Activated T-helper 17 cell treated with anti-CD3 and anti-CD28 coated beads, Interleukin-2, amount 50 U/mL, for 72 hours (primary cell): ENCODE data around the gene GATD1. TPM values are rescaled to one million over a fixed set of nuclear protein-coding genes. Genes with fewer than 3 reads are reported as not detected.

Experiments used
- ATAC-seq: fragments of 150-1000 bp; cut with Tn5 transposase; replicated peaks from 2 replicates; pipeline ENCODE4 v1.10.0; 2021; ENCODE audit warnings: mild to moderate bottlenecking, moderate library complexity
- H3K27ac Mint-ChIP-seq: one replicate; pipeline ENCODE4 v1.8.0; 2022; ENCODE audit warnings: mixed read lengths
- H3K27me3 Mint-ChIP-seq: one replicate; pipeline ENCODE4 v1.8.0; 2022; ENCODE audit warnings: mixed read lengths
- H3K36me3 Mint-ChIP-seq: one replicate; pipeline ENCODE4 v1.8.0; 2022; ENCODE audit warnings: low read depth, mild to moderate bottlenecking, mixed read lengths
- H3K4me1 Mint-ChIP-seq: one replicate; pipeline ENCODE4 v1.8.0; 2022; ENCODE audit warnings: mixed read lengths
- H3K4me3 Mint-ChIP-seq: one replicate; pipeline ENCODE4 v1.8.0; 2022; ENCODE audit warnings: mild to moderate bottlenecking, mixed read lengths
- H3K9me3 Mint-ChIP-seq: one replicate; pipeline ENCODE4 v1.8.0; 2022; ENCODE audit warnings: mixed read lengths
- total RNA-seq, 2 donors: library from RNA; stranded (reverse); gene quantifications; one replicate each; pipeline ENCODE4 v1.2.3, GENCODE V29; 2022

GATD1 gene
- total RNA-seq, 2 donors from 2014 or later = 42.3 to 60.9 TPM

GRCh38 chr11:794013-794765, 16.9 kb upstream of the GATD1 start:
- Mint-ChIP-seq H3K9me3 (no peaks in the 10 kb centered on the region), H3K27me3 (no peaks in the 10 kb centered on the region), H3K4me1 (peaks cover 4% of the 10 kb centered on the region), H3K4me3 (peak overlapping the region; percentile 85), H3K27ac (no peak overlapping the region), H3K36me3 (peaks cover 25% of the 10 kb centered on the region)
- ATAC-seq = no peak

DNA sequence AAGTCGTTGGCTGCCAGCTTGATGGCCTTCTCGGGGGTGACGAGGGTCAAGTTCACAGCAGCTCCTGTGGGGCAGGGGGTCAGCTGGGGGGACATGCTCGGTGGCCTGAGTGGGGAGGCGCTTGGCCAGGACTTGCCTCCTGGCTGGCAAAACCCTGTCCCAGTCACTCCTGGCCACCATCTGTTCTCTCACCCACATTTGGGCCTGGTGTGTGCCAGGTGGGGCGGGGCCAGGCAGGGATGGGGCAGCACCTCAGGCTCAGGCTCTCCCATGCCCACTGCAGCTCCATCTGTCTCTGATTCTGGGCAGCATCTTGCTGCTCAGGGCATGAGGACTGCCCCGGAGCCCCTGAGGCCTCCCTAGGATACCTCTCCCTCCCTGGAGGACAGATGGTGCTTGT, 16.3 kb upstream of the GATD1 start:
- H3K9me3 Mint-ChIP-seq = no peaks in the 10 kb centered on the region
- peaks cover 25% of the 10 kb centered on the region for H3K36me3 Mint-ChIP-seq
- peaks cover 4% of the 10 kb centered on the region for H3K4me1 Mint-ChIP-seq
- H3K4me3 Mint-ChIP-seq = peak overlapping the region; percentile 23
- no peak for ATAC-seq
- H3K27ac Mint-ChIP-seq = no peak overlapping the region
- H3K27me3 Mint-ChIP-seq = no peaks in the 10 kb centered on the region

GRCh38 chr11:792873-793272, 15.6 kb upstream of the GATD1 start:
- no peak overlapping the region for H3K27ac Mint-ChIP-seq
- no peaks in the 10 kb centered on the region for H3K27me3 Mint-ChIP-seq
- no peak for ATAC-seq
- H3K36me3 Mint-ChIP-seq = peaks cover 25% of the 10 kb centered on the region
- no peak overlapping the region for H3K4me3 Mint-ChIP-seq
- peaks cover 4% of the 10 kb centered on the region for H3K4me1 Mint-ChIP-seq
- H3K9me3 Mint-ChIP-seq = no peaks in the 10 kb centered on the region

DNA sequence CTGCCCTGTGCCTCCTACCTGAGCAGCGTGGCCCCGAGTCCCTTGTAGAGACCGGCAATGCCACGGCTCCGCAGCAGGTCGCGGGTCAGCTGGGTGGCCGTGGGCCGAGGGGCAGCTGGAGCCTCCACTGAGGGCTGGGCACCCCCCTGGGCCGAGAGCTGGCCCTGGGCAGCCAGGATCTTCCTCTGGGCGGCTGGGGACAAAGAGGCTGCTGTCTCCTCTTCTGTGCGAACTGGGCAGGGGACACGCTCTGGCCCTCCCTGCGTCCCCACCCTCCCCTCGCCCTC, 15.2 kb upstream of the GATD1 start:
- Mint-ChIP-seq H3K36me3 (peaks cover 25% of the 10 kb centered on the region), H3K9me3 (no peaks in the 10 kb centered on the region), H3K27me3 (no peaks in the 10 kb centered on the region), H3K4me3 (no peak overlapping the region), H3K4me1 (peaks cover 4% of the 10 kb centered on the region), H3K27ac (no peak overlapping the region)
- no peak for ATAC-seq

GRCh38 chr11:791658-792534, 14.6 kb upstream of the GATD1 start:
- H3K4me1 Mint-ChIP-seq = peaks cover 4% of the 10 kb centered on the region
- no peak for ATAC-seq
- no peaks in the 10 kb centered on the region for H3K27me3 Mint-ChIP-seq

DNA sequence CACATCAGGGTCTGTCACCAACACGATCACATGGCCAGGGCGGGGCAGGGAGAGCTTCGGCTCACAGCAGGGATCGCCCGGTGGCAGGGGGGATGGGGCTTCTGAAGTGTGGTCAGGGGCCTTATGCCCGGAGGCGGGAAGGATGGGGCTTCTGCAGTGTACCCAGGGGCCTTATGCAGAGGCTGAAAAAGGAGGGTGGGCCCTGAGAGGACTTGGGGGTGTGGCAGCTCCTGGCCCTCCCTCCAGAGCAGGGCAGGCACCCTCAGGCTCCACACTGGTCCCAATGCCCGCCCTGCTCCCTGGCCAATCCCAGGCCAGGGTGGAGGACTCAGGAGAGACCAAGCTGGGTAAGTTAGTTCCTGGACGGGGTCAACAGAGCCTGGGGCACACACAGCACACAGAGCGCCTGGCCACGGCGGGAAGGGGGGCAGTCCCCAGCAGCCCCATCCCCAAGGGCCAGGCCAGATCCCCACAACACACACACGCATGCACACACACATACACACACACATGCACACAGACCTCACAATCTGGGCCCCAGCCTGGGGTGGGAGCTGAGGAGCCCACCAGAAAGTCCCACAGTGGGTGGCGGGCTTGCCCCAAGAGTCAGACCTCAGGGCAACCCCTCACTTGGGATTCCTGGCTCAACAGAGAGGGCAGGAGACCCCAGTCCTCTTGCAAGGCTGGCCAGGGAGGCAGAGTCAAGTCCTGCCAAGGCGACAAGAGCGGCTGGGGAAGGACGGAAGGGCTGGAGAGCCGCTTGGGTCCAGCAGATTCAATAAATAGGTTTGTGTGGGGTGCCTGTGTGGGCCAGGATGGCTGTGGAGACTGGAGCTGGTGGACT, 13.7 kb upstream of the GATD1 start:
- H3K4me3 Mint-ChIP-seq = no peak overlapping the region
- no peaks in the 10 kb centered on the region for H3K9me3 Mint-ChIP-seq
- ATAC-seq = no peak
- no peak overlapping the region for H3K27ac Mint-ChIP-seq
- H3K36me3 Mint-ChIP-seq = peaks cover 21% of the 10 kb centered on the region
- H3K4me1 Mint-ChIP-seq = no peaks in the 10 kb centered on the region
- H3K27me3 Mint-ChIP-seq = no peaks in the 10 kb centered on the region

More at GRCh38 chr11:791658-792534, 14.6 kb upstream of the GATD1 start:
- Mint-ChIP-seq H3K4me3 (no peak overlapping the region), H3K36me3 (peaks cover 25% of the 10 kb centered on the region), H3K27ac (no peak overlapping the region), H3K9me3 (no peaks in the 10 kb centered on the region)

GRCh38 chr11:789943-790342, 12.7 kb upstream of the GATD1 start, which contains the start of gene CEND1:
CEND1 (minus strand) TSS chr11:790090; CDS start chr11:788576, 1,514 bp downstream.
- no peaks in the 10 kb centered on the region for H3K27me3 Mint-ChIP-seq
- no peaks in the 10 kb centered on the region for H3K9me3 Mint-ChIP-seq
- no peak within 1 kb of the TSS for H3K4me3 Mint-ChIP-seq
- no peak within 1 kb of the TSS for H3K27ac Mint-ChIP-seq
- H3K36me3 Mint-ChIP-seq = peaks cover 18% of the 10 kb centered on the region
- no peaks in the 10 kb centered on the region for H3K4me1 Mint-ChIP-seq
- peak; percentile 75 for ATAC-seq

GRCh38 chr11:788953-789940, 12.0 kb upstream of the GATD1 start:
- Mint-ChIP-seq H3K36me3 (peaks cover 17% of the 10 kb centered on the region), H3K9me3 (no peaks in the 10 kb centered on the region), H3K4me1 (no peaks in the 10 kb centered on the region), H3K27me3 (no peaks in the 10 kb centered on the region), H3K4me3 (no peak overlapping the region), H3K27ac (no peak overlapping the region)
- peak; percentile 8 for ATAC-seq

DNA sequence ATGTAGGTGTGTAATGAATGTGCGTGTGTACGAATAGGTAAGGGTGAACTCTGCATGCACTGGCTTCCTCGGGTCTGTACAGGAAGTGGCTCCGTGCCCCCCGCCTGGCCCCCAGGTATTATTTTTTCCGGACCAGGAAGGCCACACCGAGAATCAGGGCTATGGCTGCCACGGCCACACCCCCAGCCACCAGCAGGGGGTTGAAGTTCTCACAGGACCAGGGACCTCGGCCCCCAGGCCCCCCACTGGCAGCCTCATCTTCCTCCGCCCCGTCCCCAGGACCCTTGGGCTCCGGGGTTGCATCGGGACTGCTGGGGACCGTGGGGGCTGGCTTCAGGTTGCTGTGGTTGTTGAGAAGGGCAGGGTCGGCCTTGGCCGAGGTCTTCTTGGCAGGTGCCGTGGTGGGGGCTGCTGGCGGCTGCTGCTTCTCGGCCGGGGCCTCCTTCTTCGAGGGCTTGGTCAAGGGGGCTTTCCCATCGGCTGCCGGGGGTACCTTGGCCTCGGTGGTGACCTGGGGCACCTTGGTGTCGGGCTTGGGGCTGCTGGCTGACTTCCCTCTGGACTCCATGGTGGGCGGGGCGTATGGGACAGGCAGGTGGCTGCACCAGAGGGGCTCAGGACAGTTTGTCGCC, 10.8 kb upstream of the GATD1 start:
- no peak overlapping the region for H3K4me3 Mint-ChIP-seq
- no peaks in the 10 kb centered on the region for H3K4me1 Mint-ChIP-seq
- no peak for ATAC-seq
- no peaks in the 10 kb centered on the region for H3K9me3 Mint-ChIP-seq
- H3K36me3 Mint-ChIP-seq = peaks cover 12% of the 10 kb centered on the region
- H3K27ac Mint-ChIP-seq = no peak overlapping the region
- H3K27me3 Mint-ChIP-seq = no peaks in the 10 kb centered on the region

DNA sequence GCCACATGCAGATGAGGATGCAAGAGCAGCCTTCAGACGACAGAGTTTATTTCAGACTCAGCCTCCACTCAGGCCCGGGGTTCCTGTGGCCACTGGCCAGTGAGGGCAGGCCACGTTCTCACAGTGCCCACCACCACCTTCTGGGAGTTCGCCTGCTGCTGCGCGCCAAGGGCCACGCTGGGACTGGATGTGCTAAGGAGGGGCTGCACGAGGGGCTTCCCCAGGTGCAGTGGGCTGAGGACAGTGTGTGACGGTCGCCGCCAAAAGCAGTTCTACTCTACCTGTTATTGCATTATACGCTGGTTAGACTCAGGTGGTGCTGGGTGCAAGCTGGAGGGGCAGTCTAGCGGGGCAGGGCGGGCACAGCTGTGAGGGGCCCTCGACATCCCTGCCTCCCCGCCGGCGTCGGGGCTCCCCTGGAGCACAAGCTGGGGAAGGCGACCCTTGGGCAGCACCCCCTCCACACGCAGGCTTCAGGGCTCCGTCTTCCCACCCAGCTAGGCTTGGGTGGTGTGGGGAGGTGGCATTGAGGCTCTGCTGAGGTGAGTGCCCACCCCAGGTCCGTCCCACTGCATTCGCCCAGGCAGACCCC, 9.9 kb upstream of the GATD1 start:
- no peaks in the 10 kb centered on the region for H3K4me1 Mint-ChIP-seq
- H3K4me3 Mint-ChIP-seq = no peak overlapping the region
- no peaks in the 10 kb centered on the region for H3K27me3 Mint-ChIP-seq
- H3K36me3 Mint-ChIP-seq = peaks cover 12% of the 10 kb centered on the region
- H3K9me3 Mint-ChIP-seq = no peaks in the 10 kb centered on the region
- ATAC-seq = no peak
- no peak overlapping the region for H3K27ac Mint-ChIP-seq

DNA sequence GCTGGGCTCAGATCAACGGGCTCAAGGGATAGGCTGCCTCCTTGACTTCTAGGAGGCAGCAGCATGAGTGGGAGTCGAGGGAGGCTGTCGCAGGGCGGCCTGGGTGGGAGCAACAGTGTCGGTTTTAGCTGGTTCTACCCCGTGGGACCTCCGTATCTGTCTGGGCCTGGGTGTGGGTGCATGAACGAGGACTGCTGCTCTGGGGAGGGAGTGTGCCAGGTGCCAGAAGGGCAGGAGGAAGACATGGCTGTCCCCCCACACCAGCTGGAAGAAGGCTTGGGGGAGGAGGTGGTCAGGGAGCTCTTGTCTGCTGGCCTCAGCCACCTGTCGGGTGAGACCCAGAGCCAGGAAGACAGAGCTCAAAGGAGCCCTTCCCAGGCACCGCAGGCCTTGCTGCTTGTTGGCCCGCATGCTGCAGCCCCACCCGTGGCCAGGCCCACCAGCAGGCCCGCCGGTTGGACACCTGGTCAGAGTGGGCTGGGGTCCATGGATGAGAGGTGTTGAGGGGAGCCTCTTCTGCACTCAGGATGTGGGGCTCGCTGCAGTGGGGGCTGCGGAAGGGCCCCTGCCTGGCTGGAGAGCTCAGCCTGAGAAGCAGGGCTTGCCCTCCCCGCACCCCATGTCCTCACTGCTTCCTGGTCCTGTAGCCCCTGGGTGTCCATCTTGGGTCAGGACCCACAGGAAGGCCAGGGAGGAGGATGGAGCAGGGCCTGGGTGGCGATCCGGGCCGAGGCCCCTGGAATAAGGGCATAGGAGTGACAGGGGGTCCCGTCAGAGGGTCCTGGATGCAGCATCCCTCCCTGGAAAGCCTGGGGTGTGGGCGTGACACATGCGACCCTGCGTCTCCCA, 9.2 kb upstream of the GATD1 start:
- Mint-ChIP-seq H3K36me3 (peaks cover 11% of the 10 kb centered on the region), H3K9me3 (no peaks in the 10 kb centered on the region), H3K27ac (peak overlapping the region; percentile 64), H3K27me3 (no peaks in the 10 kb centered on the region), H3K4me3 (no peak overlapping the region), H3K4me1 (no peaks in the 10 kb centered on the region)
- no peak for ATAC-seq

DNA sequence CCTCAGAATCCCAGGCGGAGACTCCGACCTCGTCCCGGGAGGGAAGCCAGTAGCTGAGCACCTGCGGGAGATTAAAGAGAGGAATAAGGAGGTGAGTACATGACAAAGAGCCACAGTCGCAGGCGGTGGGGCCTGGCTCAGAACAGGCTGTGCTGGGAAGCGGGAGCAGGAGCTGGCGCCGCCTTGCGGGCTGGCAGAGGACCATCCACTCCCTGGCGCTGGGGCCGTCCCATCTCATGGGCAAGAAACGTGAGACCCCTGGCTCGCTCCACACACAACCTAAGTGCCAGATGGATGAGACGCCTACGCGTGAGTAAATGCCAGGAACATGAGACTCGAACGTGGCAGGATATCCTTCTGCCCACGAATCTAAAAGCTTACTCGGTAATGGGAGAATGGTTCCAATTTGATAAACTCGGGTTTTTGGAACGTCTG, 6.3 kb upstream of the GATD1 start:
- no peak overlapping the region for H3K27ac Mint-ChIP-seq
- no peaks in the 10 kb centered on the region for H3K27me3 Mint-ChIP-seq
- H3K4me3 Mint-ChIP-seq = no peak overlapping the region
- peaks cover 6% of the 10 kb centered on the region for H3K36me3 Mint-ChIP-seq
- H3K9me3 Mint-ChIP-seq = no peaks in the 10 kb centered on the region
- peak; percentile 75 for ATAC-seq
- no peaks in the 10 kb centered on the region for H3K4me1 Mint-ChIP-seq
